Measurements from ENCODE around the gene ADGRG3.

ADGRG3 gene

GRCh38 chr16:57690782-57691471, 22.8 kb downstream of the ADGRG3 start:
- H3K4me3 ChIP-seq (ENCODE audit: low read depth, low read length), result no peak overlapping the region
- no peak for DNase-seq (ENCODE audit: low read depth, low spot score)
- in situ Hi-C loops (cut with HindIII; ENCODE audit: low sequenced_read_pairs), result no loop called here
- TF ChIP-seq, protein P1, sequence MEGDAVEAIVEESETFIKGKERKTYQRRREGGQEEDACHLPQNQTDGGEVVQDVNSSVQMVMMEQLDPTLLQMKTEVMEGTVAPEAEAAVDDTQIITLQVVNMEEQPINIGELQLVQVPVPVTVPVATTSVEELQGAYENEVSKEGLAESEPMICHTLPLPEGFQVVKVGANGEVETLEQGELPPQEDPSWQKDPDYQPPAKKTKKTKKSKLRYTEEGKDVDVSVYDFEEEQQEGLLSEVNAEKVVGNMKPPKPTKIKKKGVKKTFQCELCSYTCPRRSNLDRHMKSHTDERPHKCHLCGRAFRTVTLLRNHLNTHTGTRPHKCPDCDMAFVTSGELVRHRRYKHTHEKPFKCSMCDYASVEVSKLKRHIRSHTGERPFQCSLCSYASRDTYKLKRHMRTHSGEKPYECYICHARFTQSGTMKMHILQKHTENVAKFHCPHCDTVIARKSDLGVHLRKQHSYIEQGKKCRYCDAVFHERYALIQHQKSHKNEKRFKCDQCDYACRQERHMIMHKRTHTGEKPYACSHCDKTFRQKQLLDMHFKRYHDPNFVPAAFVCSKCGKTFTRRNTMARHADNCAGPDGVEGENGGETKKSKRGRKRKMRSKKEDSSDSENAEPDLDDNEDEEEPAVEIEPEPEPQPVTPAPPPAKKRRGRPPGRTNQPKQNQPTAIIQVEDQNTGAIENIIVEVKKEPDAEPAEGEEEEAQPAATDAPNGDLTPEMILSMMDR (IDR thresholded peaks at IDR 0.05; ENCODE audit: low read depth, low read length), result no peak

- in situ Hi-C loops (cut with HindIII; ENCODE audit: low sequenced_read_pairs), result no loop called here
- DNase-seq (ENCODE audit: low read depth, low spot score), result no peak
- TF ChIP-seq, protein P1 (IDR thresholded peaks at IDR 0.05; ENCODE audit: low read depth, low read length), result no peak
- H3K4me3 ChIP-seq (ENCODE audit: low read depth, low read length), result no peak overlapping the region
Observed at GRCh38 chr16:57692636-57693035, 24.5 kb downstream of the ADGRG3 start.

DNA sequence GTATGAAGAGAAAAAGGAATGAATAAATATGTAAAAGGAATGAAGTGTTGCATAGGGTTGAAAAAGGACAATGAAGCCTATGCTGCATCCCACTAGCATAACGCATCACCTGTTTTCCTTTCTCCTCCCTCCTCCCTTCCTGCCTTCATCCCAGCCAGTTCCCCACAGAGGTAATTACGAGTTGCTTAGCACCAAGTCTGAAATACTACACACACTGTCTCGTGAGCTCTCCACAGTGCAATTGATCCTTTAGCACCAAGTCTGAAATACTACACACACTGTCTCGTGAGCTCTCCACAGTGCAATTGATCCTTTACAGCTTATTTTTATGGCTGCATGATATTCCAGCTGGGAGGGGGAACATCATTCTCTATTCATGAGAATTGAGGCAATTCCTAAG, 25.4 kb downstream of the ADGRG3 start:
- TF ChIP-seq, protein P1 (IDR thresholded peaks at IDR 0.05; ENCODE audit: low read depth, low read length), result no peak
- H3K4me3 ChIP-seq (ENCODE audit: low read depth, low read length), result no peak overlapping the region
- DNase-seq (ENCODE audit: low read depth, low spot score), result no peak
- in situ Hi-C loops (cut with HindIII; ENCODE audit: low sequenced_read_pairs), result no loop called here

DNA sequence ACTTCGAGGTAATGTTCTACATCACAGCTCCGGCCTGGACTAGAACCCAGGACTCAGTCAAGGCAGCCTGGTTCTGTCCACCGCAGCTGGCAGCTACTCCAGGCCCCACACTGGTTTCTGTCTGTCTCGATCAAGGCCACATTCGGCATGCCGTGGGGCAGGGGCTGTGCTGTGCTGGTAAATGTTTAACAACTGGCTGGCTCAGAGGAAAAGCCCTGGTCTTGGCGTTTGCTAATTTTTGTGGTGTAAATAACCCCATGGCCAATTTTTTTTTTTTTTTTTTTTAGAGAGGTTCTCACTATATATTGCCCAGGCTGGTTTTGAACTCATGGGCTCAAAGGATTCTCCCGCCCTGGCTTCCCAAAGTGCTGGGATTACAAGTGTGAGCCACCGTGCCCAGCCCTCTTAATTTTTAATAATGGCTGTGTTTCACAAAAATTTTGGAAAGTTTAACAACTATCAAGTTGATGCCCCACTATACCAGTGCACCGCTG, 26.2 kb downstream of the ADGRG3 start:
- no peak overlapping the region for H3K4me3 ChIP-seq (ENCODE audit: low read depth, low read length)
- TF ChIP-seq, protein P1 (IDR thresholded peaks at IDR 0.05; ENCODE audit: low read depth, low read length), result no peak
- no peak for DNase-seq (ENCODE audit: low read depth, low spot score)
- in situ Hi-C loops (cut with HindIII; ENCODE audit: low sequenced_read_pairs), result no loop called here

DNA sequence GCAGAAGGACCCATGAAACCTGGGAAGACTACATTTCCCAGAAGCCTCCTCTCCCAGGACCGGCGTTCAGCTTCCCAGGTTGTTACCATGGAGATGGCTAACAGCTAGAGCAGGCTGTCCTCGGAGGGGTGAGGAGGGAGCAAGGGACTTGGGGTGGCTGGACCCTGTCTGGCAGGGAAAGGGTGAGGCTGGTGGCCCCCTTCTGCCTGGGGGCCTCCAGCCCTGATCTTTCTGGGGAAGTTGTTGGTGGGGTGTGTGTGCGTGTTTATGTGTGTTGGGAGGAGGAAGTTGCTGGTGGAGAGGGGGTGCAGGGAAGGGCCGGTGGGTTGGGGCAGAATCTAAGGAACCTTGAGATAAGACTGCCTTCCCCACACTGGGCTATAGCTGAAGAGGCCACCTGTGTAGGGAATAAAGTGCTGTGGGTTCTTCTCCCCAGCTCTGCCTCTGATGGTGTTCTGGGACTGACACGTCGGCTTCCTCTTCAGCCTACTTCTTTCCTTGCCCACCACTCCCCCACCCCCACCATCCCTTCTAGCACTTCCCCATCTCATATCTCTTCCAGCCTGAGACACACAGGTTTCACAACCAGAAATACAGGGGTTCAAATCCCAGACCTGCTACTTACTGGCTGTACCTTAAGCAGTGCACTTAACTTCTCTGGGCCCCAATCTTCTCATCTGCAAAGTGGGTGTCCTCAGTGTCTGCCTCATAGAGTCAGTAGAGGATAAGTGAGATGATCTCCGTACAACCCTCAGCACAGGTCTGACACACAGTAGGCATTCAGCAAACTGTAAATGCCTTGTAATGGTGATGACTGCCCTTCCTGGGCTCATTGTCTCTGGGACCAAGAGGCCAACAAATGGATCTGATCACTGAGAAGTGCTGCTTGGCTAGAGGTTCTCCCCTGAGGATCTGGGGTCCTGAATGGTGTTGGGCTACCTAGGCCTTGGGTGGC, 26.9 kb downstream of the ADGRG3 start, which contains the start of gene DRC7:
DRC7 (plus strand) TSS at position 82 of the 955 bp plus-strand sequence. CDS start 3,144 bp downstream, outside the sequence.
- H3K4me3 ChIP-seq (ENCODE audit: low read depth, low read length), result peak within 1 kb of the TSS; percentile 28
- peak; percentile 41 for DNase-seq (ENCODE audit: low read depth, low spot score)
- in situ Hi-C loops (cut with HindIII; ENCODE audit: low sequenced_read_pairs), result no loop called here
- TF ChIP-seq, protein P1 (IDR thresholded peaks at IDR 0.05; ENCODE audit: low read depth, low read length), result no peak

DNA sequence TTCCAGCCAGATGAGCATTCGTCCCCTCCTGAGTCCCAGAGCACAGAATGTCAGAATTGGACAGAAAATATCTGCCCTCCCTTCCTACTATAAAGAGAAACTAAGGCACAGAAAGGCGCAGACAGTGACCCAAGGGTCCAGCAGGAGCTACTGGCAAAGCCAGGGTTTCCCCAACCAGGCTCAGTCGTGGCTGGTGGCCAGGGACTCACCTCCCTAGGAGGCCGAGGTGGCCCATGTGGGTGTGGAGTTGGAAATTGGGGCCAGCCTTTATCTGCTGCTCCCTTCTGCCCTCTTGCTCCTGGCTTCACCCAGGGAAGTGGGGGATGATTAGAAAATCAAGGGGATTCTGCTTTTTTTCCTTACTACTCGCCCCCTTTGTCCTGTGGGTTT, 27.6 kb downstream of the ADGRG3 start:
- H3K4me3 ChIP-seq (ENCODE audit: low read depth, low read length), result no peak overlapping the region
- in situ Hi-C loops (cut with HindIII; ENCODE audit: low sequenced_read_pairs), result no loop called here
- DNase-seq (ENCODE audit: low read depth, low spot score), result no peak
- TF ChIP-seq, protein P1 (IDR thresholded peaks at IDR 0.05; ENCODE audit: low read depth, low read length), result no peak
